ENCODE data around the gene FOXN3. TPM values are rescaled to one million over a fixed set of nuclear protein-coding genes. Genes with fewer than 3 reads are reported as not detected.

Gene FOXN3
- total RNA-seq, 1 donor from 2014 or later, result 108 TPM

DNA sequence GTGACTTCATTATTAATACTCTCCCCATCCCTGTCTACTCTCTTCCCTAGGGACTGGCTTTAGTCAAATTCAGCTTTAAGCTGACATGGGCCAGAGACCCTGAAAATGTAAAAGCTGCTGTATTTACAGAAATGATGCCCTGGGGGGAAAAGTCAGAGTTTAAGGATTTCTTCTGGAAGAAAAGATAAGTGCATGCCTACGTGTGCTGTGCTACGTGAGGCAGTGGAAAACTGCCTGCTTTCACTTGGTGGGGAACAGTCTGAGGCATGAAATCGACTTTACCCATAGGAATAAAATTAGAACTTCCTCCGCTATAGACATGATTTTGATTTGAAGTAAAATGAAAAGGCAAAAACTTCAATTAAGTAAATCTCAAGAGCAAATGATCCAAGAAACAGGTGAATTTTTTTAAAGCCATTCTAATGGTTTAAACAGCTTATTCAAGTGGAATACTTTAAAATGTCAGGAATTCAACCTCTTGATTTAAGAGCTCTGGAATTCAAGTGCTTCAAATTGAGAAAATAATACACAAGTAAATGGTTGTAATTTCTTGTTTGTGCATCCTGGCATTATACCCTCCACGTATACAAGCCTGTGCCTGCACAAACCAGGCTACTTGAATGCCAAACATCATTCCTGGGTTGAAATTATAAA, 168.5 kb downstream of the FOXN3 start:
- Mint-ChIP-seq H3K4me3 (ENCODE audit: unreplicated experiment) (no peak overlapping the region), H3K9me3 (ENCODE audit: unreplicated experiment) (no peaks in the 10 kb centered on the region), H3K4me1 (ENCODE audit: unreplicated experiment) (peaks cover 20% of the 10 kb centered on the region), H3K27ac (ENCODE audit: unreplicated experiment) (no peak overlapping the region), H3K27me3 (ENCODE audit: unreplicated experiment) (peaks cover 5% of the 10 kb centered on the region), H3K36me3 (ENCODE audit: low read depth, unreplicated experiment) (peaks cover 7% of the 10 kb centered on the region)
- DNase-seq (ENCODE audit: low spot score), result no peak
- TF ChIP-seq, protein P1, sequence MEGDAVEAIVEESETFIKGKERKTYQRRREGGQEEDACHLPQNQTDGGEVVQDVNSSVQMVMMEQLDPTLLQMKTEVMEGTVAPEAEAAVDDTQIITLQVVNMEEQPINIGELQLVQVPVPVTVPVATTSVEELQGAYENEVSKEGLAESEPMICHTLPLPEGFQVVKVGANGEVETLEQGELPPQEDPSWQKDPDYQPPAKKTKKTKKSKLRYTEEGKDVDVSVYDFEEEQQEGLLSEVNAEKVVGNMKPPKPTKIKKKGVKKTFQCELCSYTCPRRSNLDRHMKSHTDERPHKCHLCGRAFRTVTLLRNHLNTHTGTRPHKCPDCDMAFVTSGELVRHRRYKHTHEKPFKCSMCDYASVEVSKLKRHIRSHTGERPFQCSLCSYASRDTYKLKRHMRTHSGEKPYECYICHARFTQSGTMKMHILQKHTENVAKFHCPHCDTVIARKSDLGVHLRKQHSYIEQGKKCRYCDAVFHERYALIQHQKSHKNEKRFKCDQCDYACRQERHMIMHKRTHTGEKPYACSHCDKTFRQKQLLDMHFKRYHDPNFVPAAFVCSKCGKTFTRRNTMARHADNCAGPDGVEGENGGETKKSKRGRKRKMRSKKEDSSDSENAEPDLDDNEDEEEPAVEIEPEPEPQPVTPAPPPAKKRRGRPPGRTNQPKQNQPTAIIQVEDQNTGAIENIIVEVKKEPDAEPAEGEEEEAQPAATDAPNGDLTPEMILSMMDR (IDR thresholded peaks at IDR 0.05; ENCODE audit: unreplicated experiment), result no peak

DNA sequence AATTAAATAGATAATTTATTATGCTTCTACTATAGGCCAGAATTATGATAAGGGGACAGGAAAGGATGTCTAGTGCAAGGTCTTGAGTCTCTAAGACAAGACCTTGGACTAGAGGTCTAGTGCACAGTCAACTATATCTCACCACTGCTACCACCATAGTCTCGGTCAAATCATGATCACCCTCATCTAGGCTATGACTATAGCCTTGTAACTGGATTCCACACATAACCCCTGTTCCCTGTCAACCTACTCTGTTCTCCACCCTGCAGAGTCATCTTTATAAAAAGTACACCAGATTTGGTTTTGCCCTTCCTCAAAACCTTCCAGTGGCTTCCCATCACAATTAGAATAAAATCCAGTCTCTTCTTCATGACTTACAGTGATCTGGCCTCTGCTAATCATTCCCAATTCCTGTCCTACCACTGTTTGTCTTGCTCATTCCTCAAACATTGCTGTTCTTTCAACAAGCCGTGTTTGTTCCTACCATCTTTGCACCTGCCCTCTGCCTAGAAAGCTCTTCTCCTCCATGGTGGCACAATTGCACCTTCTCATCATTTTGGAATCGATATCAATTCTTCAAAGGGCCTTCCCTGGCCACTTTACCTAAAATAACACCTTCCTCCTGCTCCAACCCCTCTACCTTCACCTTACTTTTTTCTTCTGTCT, 169.4 kb downstream of the FOXN3 start:
- H3K4me1 Mint-ChIP-seq (ENCODE audit: unreplicated experiment), result peaks cover 25% of the 10 kb centered on the region
- no peaks in the 10 kb centered on the region for H3K9me3 Mint-ChIP-seq (ENCODE audit: unreplicated experiment)
- H3K4me3 Mint-ChIP-seq (ENCODE audit: unreplicated experiment), result no peak overlapping the region
- H3K27me3 Mint-ChIP-seq (ENCODE audit: unreplicated experiment), result peaks cover 5% of the 10 kb centered on the region
- H3K27ac Mint-ChIP-seq (ENCODE audit: unreplicated experiment), result no peak overlapping the region
- TF ChIP-seq, protein P1 (IDR thresholded peaks at IDR 0.05; ENCODE audit: unreplicated experiment), result no peak
- peaks cover 4% of the 10 kb centered on the region for H3K36me3 Mint-ChIP-seq (ENCODE audit: low read depth, unreplicated experiment)
- DNase-seq (ENCODE audit: low spot score), result no peak

DNA sequence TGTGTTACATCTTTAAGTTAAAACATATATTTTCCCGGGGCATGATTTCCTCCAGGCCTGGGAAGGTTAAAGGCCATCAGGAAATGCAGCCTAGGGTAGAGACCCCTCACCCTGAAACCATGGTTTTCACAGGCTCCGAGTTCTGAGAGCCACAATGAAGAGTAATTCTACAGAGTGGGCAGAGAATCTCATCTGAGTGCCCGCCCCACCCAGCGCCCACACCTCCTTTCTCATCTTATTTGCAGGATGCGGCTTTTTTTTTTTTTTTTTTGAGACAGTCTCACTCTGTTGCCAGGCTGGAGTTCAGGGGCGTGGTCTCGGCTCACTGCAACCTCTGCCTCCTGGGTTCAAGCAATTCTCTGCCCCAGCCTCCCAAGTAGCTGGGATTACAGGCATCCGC, 170.7 kb downstream of the FOXN3 start:
- Mint-ChIP-seq H3K36me3 (ENCODE audit: low read depth, unreplicated experiment) (peaks cover 3% of the 10 kb centered on the region), H3K27me3 (ENCODE audit: unreplicated experiment) (peaks cover 5% of the 10 kb centered on the region), H3K4me1 (ENCODE audit: unreplicated experiment) (peaks cover 33% of the 10 kb centered on the region), H3K27ac (ENCODE audit: unreplicated experiment) (no peak overlapping the region), H3K4me3 (ENCODE audit: unreplicated experiment) (no peak overlapping the region), H3K9me3 (ENCODE audit: unreplicated experiment) (no peaks in the 10 kb centered on the region)
- TF ChIP-seq, protein P1 (IDR thresholded peaks at IDR 0.05; ENCODE audit: unreplicated experiment), result no peak
- no peak for DNase-seq (ENCODE audit: low spot score)

DNA sequence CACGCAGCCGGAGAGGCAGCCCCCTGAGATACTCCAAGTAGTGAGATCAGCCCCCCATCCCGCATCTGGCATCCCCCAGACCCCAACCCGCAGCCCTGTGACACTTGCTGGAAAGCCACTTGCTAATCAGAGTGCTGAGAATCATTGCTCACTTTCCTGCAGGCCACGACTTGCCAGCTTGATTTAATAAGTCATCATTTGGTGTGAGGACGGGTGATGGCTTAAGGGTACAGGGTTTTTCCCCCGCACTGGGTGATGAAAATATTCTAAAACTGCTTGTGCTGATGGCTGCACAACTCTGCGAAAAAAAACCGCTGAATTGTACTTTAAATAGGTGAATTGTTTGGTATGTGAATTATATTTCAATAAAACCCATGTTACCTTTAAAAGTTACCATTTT, 171.2 kb downstream of the FOXN3 start:
- no peak for DNase-seq (ENCODE audit: low spot score)
- Mint-ChIP-seq H3K9me3 (ENCODE audit: unreplicated experiment) (no peaks in the 10 kb centered on the region), H3K4me3 (ENCODE audit: unreplicated experiment) (no peak overlapping the region), H3K27me3 (ENCODE audit: unreplicated experiment) (peaks cover 2% of the 10 kb centered on the region), H3K4me1 (ENCODE audit: unreplicated experiment) (peaks cover 33% of the 10 kb centered on the region), H3K36me3 (ENCODE audit: low read depth, unreplicated experiment) (peaks cover 3% of the 10 kb centered on the region), H3K27ac (ENCODE audit: unreplicated experiment) (no peak overlapping the region)
- TF ChIP-seq, protein P1 (IDR thresholded peaks at IDR 0.05; ENCODE audit: unreplicated experiment), result no peak

DNA sequence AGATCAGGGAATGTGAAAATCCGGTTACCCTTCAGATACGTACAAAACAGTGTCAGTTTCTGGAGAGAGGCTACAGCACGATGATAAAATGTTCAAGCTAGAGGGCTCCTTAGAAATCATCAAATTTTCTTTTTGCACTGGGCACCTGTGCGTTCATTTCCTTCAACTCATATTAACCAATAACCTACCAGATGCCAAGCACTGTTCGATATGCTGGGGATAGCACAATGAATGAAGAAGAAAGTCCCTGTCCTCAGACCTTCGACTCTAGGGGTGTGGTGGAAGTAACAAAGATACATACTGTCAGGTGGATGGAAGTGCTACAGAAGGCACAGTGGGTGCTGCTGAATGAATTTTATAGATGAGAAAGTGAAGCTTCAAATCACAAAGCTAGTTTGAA, 172.3 kb downstream of the FOXN3 start:
- peaks cover 37% of the 10 kb centered on the region for H3K4me1 Mint-ChIP-seq (ENCODE audit: unreplicated experiment)
- H3K27me3 Mint-ChIP-seq (ENCODE audit: unreplicated experiment), result peaks cover 2% of the 10 kb centered on the region

More for the DNA sequence above, 172.3 kb downstream of the FOXN3 start:
- H3K4me3 Mint-ChIP-seq (ENCODE audit: unreplicated experiment), result no peak overlapping the region
- TF ChIP-seq, protein P1 (IDR thresholded peaks at IDR 0.05; ENCODE audit: unreplicated experiment), result no peak
- no peak for DNase-seq (ENCODE audit: low spot score)
- H3K36me3 Mint-ChIP-seq (ENCODE audit: low read depth, unreplicated experiment), result peaks cover 3% of the 10 kb centered on the region
- H3K27ac Mint-ChIP-seq (ENCODE audit: unreplicated experiment), result no peak overlapping the region
- H3K9me3 Mint-ChIP-seq (ENCODE audit: unreplicated experiment), result no peaks in the 10 kb centered on the region

Measured in endothelial cell (in vitro differentiated cells).